IPS DF 4.7 (cell line): ENCODE measurements around the gene ADORA1.

ENCODE experiments used
- DNase-seq: peaks from one replicate; pipeline ENCODE4 v3.0.0-alpha.2; 2013; ENCODE audit warnings: low spot score; ENCODE audit errors: extremely low read depth

ADORA1 gene

GRCh38 chr1:203210988-203211387 is 83.5 kb downstream of the ADORA1 start:
- no peak for DNase-seq

- DNase-seq, result no peak
Measured at GRCh38 chr1:203211812-203212211, 84.3 kb downstream of the ADORA1 start.

DNA sequence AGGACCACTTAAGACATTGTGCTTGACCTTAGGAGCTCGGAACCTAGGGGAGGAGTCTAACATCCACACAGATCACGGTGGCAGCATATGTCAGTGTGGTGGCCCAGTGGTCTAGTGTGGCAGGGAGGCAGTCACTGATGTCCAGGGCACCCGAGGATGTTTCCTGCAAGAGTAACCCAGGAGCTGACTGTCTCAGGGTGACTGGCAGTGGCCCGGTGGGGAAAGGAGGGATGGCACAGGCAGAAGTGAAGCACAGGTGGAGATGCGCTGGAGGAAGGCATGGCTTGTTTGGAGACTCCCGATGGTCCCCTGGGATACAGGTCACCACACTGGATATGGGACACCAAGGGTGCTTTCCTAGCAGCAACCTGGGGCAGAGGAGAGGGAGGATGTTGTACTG is 85.6 kb downstream of the ADORA1 start:
- no peak for DNase-seq

DNA sequence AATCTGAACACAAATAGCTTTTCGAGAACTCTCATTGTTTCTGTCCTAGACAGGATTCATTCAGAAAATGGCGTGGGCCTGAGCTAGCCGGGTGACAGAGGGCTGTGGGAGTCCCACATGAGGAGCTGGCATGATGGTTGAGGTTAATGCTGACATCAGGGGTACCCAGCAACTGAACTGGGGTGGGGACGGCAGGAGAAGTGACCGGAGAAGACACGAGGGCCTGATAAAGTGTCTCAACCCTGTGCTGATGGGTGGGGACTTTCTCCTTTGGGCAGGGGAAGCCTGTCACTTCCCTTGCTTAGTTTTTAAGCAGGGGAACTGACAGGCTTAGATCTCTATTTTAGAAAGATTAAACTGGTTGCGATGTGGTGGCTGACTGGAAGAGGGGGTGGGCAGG is 87.3 kb downstream of the ADORA1 start:
- DNase-seq, result no peak

- no peak for DNase-seq
Measured at GRCh38 chr1:203215573-203215972, 88.0 kb downstream of the ADORA1 start.

DNA sequence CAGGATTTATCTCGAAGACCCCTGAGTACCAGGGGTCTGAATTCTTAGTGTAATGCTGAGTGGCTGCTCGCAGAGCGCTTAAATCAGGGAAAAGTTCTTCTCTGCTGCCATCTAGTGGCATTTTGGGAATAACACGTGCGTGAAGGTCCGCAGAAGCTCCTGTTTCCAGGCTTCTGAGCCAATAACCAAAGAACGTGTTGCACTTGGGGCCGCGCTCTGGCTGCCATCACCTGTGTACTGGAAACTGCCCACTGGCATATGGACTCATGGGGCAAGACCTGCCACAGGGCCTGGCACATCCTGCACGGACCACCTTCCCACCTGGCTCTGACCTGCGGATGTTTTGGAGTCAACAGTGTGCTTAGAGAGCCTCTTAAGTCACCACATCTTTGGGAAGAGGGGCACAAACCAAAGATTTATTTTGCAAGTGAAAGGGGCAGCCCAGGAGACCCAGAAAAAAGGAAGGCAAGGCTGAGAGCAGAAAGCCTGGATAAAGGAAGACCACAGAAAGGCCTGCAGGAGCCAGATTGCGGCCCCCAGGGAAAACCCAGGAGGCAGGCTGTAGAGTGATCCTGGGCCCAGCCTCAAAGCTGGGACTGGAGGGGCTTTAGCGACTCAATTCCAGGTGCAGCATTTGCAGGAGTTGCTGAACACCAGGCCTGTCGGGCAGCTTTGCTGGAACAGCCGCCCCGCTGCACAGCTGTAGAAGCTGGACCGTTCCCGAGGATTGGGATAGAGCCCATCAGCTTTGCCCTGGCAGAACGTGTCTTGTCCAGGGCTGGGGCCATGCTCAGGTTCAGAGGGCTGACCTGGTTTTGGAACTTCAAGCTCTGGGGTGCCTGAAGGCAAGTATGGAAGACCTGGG is 89.0 kb downstream of the ADORA1 start:
- DNase-seq, result peak; percentile 87
